Amygdala (tissue), 56 donors: ENCODE results near the gene CRTC1.

ENCODE experiments used
- DNase-seq, 56 donors: peaks; one replicate each; lab custom pipeline; 2025; lab: John Stamatoyannopoulos, UW

CRTC1 gene

GRCh38 chr19:18763674-18764590, 80.5 kb downstream of the CRTC1 start:
- DNase-seq: peak in 1 of 56 donors; percentile 10

- DNase-seq: no peak
Observed at GRCh38 chr19:18764591-18765051, 81.1 kb downstream of the CRTC1 start.

- DNase-seq: no peak
Observed at GRCh38 chr19:18765224-18765623, 81.7 kb downstream of the CRTC1 start.

GRCh38 chr19:18768046-18768771, 84.7 kb downstream of the CRTC1 start:
- DNase-seq: no peak

GRCh38 chr19:18768997-18769891, 85.8 kb downstream of the CRTC1 start:
- no peak for DNase-seq

GRCh38 chr19:18769989-18770528, 86.6 kb downstream of the CRTC1 start:
- DNase-seq: no peak

- DNase-seq: peak in 1 of 56 donors; percentile 59
Observed at GRCh38 chr19:18770663-18771327, 87.3 kb downstream of the CRTC1 start.

GRCh38 chr19:18771328-18772242, 88.1 kb downstream of the CRTC1 start:
- no peak for DNase-seq

- DNase-seq: no peak
Observed at GRCh38 chr19:18772620-18773587, 89.4 kb downstream of the CRTC1 start.

GRCh38 chr19:18773682-18774081, 90.2 kb downstream of the CRTC1 start:
- no peak for DNase-seq

GRCh38 chr19:18774107-18774506, 90.6 kb downstream of the CRTC1 start:
- DNase-seq: no peak

- DNase-seq: no peak
Observed at GRCh38 chr19:18774782-18775444, 91.4 kb downstream of the CRTC1 start.

- DNase-seq: no peak
Observed at GRCh38 chr19:18775586-18776287, 92.3 kb downstream of the CRTC1 start.

GRCh38 chr19:18776288-18776594, 92.8 kb downstream of the CRTC1 start:
- DNase-seq: no peak

- DNase-seq: no peak
Observed at GRCh38 chr19:18776736-18777135, 93.3 kb downstream of the CRTC1 start.

GRCh38 chr19:18777301-18778075, 94.0 kb downstream of the CRTC1 start:
- no peak for DNase-seq
